ENCODE results near the gene REEP1.

- no peak for TF ChIP-seq CTCF (IDR thresholded peaks at IDR 0.05)
- no peak for TF ChIP-seq TCF7L2 (IDR thresholded peaks at IDR 0.05; ENCODE audit: low read depth, low read length)
- TF ChIP-seq REST (IDR thresholded peaks at IDR 0.05; ENCODE audit: insufficient read depth in 1 of 2, low read depth in 2 of 2, low read length in 1 of 2) = no peak
- no peak for TF ChIP-seq POLR2AphosphoS5 (IDR thresholded peaks at IDR 0.05; ENCODE audit: low read depth, low read length)
Observed at GRCh38 chr2:86233436-86233835, 104.0 kb downstream of the REEP1 start.

All from Panc1 (cell line).